NCI-H69 (cell line): ENCODE data around the gene DAZAP1.

ENCODE experiments used
- DNase-seq: peaks from one replicate; lab custom pipeline; 2025; lab: John Stamatoyannopoulos, UW

DAZAP1 gene

DNA sequence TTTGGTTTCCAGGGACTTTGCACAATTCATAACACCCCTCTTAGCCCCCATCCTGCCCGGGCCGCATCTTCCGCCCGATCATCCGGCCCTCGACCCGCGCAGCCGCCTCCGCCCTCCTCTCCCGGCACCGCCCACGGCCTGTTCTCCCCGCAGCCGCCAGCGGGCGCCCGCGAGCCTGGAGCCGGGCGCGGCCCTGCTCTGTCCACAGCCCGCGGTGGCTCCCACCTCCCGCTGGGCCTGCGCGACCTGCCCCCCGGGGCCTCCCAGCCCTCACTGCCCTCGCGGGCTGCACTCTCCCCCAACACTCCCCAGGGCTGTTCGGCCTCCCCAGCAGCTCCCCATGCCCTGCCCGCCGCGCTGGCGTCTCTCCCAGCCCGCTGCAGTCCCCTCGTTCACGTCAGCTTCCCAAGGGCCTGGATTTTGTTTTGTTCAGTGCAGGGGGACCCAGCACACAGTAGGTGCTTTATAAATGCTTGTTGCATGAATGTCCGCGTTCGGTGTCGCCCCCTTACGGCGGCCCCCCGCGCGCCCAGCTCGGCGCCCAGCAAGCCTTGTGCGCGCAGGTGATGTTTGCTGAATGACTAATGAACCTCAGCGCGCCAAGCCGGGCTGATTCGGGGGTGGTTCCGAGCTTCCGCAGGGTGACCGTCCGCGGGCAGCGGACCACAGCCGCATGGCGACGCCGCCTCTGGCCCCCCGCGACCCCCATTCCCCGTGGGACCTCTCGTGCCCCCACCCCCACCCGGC lies 38.0 kb downstream of the DAZAP1 start:
- DNase-seq = peak; percentile 82

DNA sequence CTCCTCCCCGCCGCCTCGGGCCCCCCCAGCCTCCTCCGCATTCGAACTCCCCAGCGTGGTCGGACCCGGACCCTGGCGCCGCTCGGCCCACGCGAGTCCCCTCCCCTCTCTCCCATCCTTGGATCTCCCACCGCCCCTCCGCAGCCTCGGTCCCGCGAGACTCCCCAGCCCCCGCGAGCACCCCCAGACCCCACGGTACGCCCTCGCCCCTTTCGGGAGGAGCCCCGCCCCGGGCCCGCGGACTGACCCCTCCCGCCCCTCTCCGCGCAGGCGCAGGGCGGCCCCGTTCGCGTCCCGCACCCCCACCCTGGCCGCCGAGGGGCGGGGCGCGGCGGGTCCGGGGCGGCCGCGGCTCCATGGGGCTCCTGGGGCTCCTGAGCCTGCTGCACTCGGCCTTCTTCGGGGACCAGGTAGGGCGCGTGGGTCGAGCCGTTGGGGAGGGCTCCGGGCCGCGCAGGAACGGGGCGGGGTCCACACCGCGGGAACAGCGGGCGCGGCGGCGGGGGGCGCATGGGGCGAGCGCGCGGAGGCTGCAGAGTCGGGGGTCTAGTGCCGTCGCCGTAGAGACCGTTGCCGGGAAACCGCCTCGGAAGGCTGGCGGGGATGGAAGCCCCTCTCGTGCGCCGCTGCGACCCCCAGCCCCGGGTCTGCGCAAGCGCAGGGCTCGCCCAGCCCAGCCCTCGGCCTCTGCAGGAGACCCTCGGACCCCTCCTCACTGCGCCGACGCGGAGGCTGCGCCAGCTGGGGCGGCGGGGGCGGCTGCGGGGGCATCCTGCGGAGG lies 38.7 kb downstream of the DAZAP1 start:
- peak; percentile 87 for DNase-seq

- peak; percentile 31 for DNase-seq
These were observed 39.5 kb downstream of the DAZAP1 start for GRCh38 chr19:1446713-1447481.

- DNase-seq = no peak
These were observed 40.1 kb downstream of the DAZAP1 start for GRCh38 chr19:1447504-1447903.

DNA sequence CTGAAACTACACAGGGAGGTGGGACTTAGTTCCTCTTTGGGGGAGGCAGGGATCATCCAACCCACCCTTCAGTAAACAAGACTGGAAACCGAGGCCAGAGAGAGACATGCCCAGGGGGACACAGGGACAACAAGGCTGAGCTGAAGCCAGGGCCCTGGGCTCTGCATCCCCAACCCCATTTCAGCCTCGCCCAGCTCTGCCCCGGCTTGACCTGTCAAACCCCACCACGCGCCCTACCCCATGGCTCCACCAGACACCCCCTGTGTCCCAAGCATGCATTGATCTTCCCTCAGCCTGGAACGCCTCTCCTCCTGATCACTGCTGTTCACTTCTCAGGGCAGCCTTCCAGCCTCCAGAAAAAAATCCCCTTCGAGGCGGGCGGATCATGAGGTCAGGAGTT lies 40.6 kb downstream of the DAZAP1 start:
- no peak for DNase-seq

DNA sequence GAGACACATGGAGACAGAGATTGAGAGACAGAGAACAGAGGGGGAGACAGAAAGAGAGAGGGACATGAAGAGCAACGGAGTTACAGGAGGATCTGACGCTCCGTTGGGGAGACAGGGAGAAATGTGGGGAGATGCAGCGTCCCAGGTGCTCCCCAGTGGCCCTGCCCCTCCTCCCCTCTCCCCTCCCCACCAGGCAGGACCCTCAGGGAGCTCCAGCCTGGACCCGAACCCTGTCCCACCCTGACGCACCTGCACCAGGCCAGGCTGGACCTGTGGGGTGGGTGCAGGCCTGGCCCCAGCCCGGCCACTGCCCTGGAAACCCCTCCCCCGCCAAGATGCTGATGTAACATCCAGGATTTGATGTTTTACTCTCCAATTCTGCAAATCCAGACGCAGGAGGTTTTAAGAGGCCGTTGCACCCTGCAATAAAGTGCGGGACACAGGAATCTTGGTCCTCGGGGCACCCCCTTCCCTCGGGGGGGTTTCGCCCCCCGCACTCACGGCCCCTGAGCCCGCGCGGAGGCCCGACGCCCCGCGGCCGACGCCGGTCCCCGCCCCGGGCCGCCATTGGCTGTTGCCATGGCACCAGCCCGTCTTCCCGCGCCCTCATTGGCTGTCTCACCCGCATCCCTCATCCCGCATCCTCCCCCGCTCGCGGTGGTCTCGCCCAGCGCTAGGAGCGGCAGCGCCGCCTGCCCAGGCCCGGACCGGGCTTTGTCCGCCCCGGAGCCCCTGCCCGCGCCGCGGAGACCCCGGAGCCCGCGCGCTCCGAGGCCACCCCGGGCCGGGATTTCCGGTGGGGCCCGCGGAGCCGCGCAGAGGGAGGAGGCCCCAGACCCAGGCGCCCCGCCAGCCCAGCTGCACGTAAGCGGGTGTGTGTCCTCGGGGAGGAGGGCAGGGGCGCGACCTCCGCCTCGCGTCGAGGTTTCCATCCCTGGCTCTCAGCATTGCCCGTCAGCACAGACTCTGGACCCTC lies 42.4 kb downstream of the DAZAP1 start, which contains the start of gene APC2:
APC2 (plus strand) TSS at position 655 of the 976 bp plus-strand sequence. CDS start 2,881 bp downstream, outside the sequence.
- peak; percentile 87 for DNase-seq

- peak; percentile 26 for DNase-seq
These were observed 43.6 kb downstream of the DAZAP1 start for GRCh38 chr19:1450735-1451731.

GRCh38 chr19:1451916-1452801 lies 44.8 kb downstream of the DAZAP1 start:
- peak; percentile 48 for DNase-seq

GRCh38 chr19:1452802-1453524 lies 45.6 kb downstream of the DAZAP1 start:
- DNase-seq = no peak

- peak; percentile 37 for DNase-seq
These were observed 46.4 kb downstream of the DAZAP1 start for GRCh38 chr19:1453525-1454364.

GRCh38 chr19:1455002-1455335 lies 47.6 kb downstream of the DAZAP1 start:
- DNase-seq = peak; percentile 76

- peak; percentile 91 for DNase-seq
These were observed 48.1 kb downstream of the DAZAP1 start for GRCh38 chr19:1455336-1456120.

DNA sequence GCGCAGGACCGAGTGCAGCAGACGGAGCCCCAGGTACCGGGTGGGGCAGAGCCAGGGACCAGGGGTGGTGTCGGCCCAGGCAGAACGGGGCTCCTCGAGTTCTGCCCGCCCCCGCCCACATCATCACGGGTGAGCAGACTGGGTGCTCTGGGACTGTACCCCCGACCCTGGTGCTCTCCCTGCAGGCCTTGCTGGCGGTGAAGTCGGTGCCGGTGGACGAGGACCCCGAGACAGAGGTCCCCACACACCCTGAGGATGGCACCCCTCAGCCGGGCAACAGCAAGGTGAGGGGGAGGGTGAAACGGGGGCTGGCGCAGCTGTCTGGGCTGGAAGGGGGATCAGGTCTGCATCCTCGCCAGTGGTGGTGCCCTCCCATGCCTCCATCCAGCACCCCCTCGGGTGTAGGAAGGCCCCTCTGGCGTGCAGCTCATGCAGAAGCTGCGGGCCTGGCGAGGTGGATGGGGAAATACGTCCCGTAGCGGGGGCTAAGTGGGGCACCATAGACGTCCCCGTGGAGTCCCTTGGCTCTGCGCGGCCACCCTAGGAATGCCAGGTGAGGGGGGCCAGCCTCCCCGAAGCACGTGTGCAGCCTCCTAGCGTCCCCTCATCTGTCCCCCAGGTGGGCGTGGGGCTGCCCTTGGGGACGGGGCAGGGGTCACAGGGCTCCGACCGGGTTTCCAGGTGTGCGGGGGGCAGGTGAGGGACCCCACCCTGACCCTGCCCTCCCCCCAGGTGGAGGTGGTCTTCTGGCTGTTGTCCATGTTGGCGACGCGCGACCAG lies 48.9 kb downstream of the DAZAP1 start:
- DNase-seq = no peak

- no peak for DNase-seq
These were observed 49.8 kb downstream of the DAZAP1 start for GRCh38 chr19:1457031-1457739.

- DNase-seq = no peak
These were observed 50.5 kb downstream of the DAZAP1 start for GRCh38 chr19:1457892-1458291.
